IPS-18a (cell line): ENCODE results near the gene TNFAIP3.

Source experiments
- H3K27ac ChIP-seq: one replicate; pipeline ENCODE4 v1.5.1; 2013; ENCODE audit warnings: low read length
- H3K27me3 ChIP-seq: one replicate; pipeline ENCODE4 v1.6.1; 2013; ENCODE audit warnings: mild to moderate bottlenecking, low read length; ENCODE audit not compliant: control insufficient read depth, insufficient read depth
- H3K36me3 ChIP-seq: one replicate; pipeline ENCODE4 v1.6.1; 2013; ENCODE audit warnings: low read depth, low read length; ENCODE audit not compliant: control insufficient read depth
- H3K4me1 ChIP-seq: one replicate; pipeline ENCODE4 v1.6.1; 2013; ENCODE audit warnings: low read depth, low read length; ENCODE audit not compliant: control insufficient read depth
- H3K4me3 ChIP-seq: one replicate; pipeline ENCODE4 v1.5.1; 2013; ENCODE audit warnings: low read length
- H3K9ac ChIP-seq: one replicate; pipeline ENCODE4 v1.6.1; 2013; ENCODE audit warnings: mild to moderate bottlenecking, low read length, moderate library complexity
- H3K9me3 ChIP-seq: one replicate; pipeline ENCODE4 v1.6.1; 2013; ENCODE audit warnings: low read depth, low read length; ENCODE audit not compliant: control insufficient read depth

TNFAIP3 gene

GRCh38 chr6:137923866-137924653 is 57.0 kb downstream of the TNFAIP3 start:
- Histone ChIP-seq H3K9me3 (no peaks in the 10 kb centered on the region), H3K27ac (no peak overlapping the region), H3K36me3 (no peaks in the 10 kb centered on the region), H3K4me1 (peaks cover 14% of the 10 kb centered on the region), H3K4me3 (no peak overlapping the region), H3K9ac (no peak overlapping the region), H3K27me3 (no peaks in the 10 kb centered on the region)

DNA sequence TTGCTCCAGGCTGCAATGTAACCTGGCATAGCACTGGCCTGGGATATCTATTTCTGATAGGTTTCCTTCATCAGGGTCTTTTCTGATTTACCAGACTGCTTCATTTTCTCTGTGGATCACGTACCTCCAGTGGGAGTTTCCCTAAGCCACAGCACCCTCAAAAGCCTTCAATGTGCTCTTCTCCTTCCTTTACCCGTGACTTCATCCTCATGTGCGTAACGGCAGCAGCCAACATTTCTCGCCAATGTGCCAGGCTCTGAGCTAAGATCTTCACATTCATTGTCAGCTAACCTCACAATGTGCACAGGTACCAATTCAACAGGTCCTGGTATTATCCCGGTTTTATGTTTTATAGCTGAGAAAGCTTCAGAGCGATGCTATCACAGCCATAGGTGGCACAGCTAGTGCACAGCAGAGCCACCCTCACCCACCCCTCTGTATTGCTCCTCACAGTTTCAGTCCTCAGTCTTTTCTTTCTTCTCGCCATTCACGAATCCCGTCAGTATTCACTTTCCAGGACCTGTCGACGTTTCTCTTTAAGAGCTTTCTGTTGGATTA is 58.2 kb downstream of the TNFAIP3 start:
- Histone ChIP-seq H3K9me3 (no peaks in the 10 kb centered on the region), H3K27me3 (no peaks in the 10 kb centered on the region), H3K9ac (no peak overlapping the region), H3K36me3 (no peaks in the 10 kb centered on the region), H3K27ac (no peak overlapping the region), H3K4me1 (peaks cover 14% of the 10 kb centered on the region), H3K4me3 (no peak overlapping the region)

- Histone ChIP-seq H3K9me3 (no peaks in the 10 kb centered on the region), H3K9ac (no peak overlapping the region), H3K4me3 (peak overlapping the region; percentile 3), H3K27ac (no peak overlapping the region), H3K27me3 (no peaks in the 10 kb centered on the region), H3K36me3 (no peaks in the 10 kb centered on the region), H3K4me1 (peaks cover 14% of the 10 kb centered on the region)
Measured at GRCh38 chr6:137926207-137926731, 59.2 kb downstream of the TNFAIP3 start.

- Histone ChIP-seq H3K27me3 (no peaks in the 10 kb centered on the region), H3K4me1 (peaks cover 14% of the 10 kb centered on the region), H3K4me3 (no peak overlapping the region), H3K27ac (no peak overlapping the region), H3K9me3 (no peaks in the 10 kb centered on the region), H3K36me3 (no peaks in the 10 kb centered on the region), H3K9ac (no peak overlapping the region)
Measured at GRCh38 chr6:137926985-137927384, 59.9 kb downstream of the TNFAIP3 start.

GRCh38 chr6:137927777-137928218 is 60.7 kb downstream of the TNFAIP3 start:
- Histone ChIP-seq H3K4me1 (peaks cover 14% of the 10 kb centered on the region), H3K27me3 (no peaks in the 10 kb centered on the region), H3K9ac (no peak overlapping the region), H3K36me3 (no peaks in the 10 kb centered on the region), H3K27ac (no peak overlapping the region), H3K9me3 (no peaks in the 10 kb centered on the region), H3K4me3 (no peak overlapping the region)

DNA sequence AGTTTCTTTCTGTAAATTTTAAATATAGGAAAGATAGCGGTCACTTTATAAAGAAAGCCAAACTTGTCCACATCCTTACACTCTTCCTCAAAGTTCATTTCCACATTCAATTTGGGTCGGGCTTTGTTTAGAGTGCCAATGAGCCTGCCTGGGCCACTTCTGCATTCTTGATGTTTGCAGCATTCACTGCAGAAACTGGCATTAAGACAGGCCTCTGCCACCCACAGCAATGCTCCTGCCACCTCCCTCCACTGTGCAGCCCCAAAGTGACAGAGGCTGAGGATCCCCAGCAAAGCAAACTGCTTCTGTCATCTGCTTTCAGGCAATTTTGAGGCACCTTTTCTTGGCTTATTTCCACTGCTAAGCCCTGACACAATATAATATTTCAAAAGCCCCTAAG is 61.2 kb downstream of the TNFAIP3 start:
- H3K9me3 ChIP-seq: no peaks in the 10 kb centered on the region
- peaks cover 14% of the 10 kb centered on the region for H3K4me1 ChIP-seq
- no peak overlapping the region for H3K27ac ChIP-seq
- no peak overlapping the region for H3K4me3 ChIP-seq
- H3K36me3 ChIP-seq: no peaks in the 10 kb centered on the region
- H3K9ac ChIP-seq: no peak overlapping the region
- H3K27me3 ChIP-seq: no peaks in the 10 kb centered on the region

GRCh38 chr6:137931849-137932465 is 64.9 kb downstream of the TNFAIP3 start:
- Histone ChIP-seq H3K27me3 (no peaks in the 10 kb centered on the region), H3K4me3 (no peak overlapping the region), H3K9me3 (no peaks in the 10 kb centered on the region), H3K27ac (no peak overlapping the region), H3K9ac (no peak overlapping the region), H3K4me1 (no peaks in the 10 kb centered on the region), H3K36me3 (no peaks in the 10 kb centered on the region)
